K562 (cell line): ENCODE results near the gene ACO2. TPM values are rescaled to one million over a fixed set of nuclear protein-coding genes. Genes with fewer than 3 reads are reported as not detected.

Source experiments
- BRD9 ChIP-seq: fragments of 450-650 bp; IDR thresholded peaks from 2 replicates; pipeline ENCODE4 v1.6.1; 2018; ENCODE audit warnings: low read depth; ENCODE audit not compliant: partially characterized antibody
- CAMTA2 ChIP-seq: fragments of 250-450 bp; sonication (Bioruptor Pico); conservative IDR thresholded peaks from 2 replicates; pipeline ENCODE4 v1.5.1; 2022
- CBX5 ChIP-seq: IDR thresholded peaks from 2 replicates; pipeline ENCODE4 v1.6.1; 2014; ENCODE audit warnings: low read depth, borderline replicate concordance
- CREB1 ChIP-seq, 2 experiments: sonication (generic) in 1 of 2; formaldehyde crosslinking in 1 of 2; IDR thresholded peaks; 2 replicates each; pipeline versions ENCODE4 v1.6.1 to v1.8.0; 2012 to 2022; ENCODE audit warnings: inconsistent platforms in 1 of 2, mild to moderate bottlenecking in 1 of 2, missing genetic modification reagents in 1 of 2, moderate library complexity in 1 of 2
- DDX20 ChIP-seq: fragments of 450-650 bp; IDR thresholded peaks from 2 replicates; pipeline ENCODE4 v1.6.1; 2016; ENCODE audit warnings: missing genetic modification characterization, low read depth, mild to moderate bottlenecking, missing compliant biosample characterization, moderate library complexity
- ETS2 ChIP-seq: IDR thresholded peaks from 2 replicates; pipeline ENCODE4 v1.6.1; 2016; ENCODE audit warnings: borderline replicate concordance, missing genetic modification characterization, mild to moderate bottlenecking, moderate library complexity, missing compliant biosample characterization; ENCODE audit not compliant: poor library complexity, severe bottlenecking
- ETV5 ChIP-seq: sonication (generic); formaldehyde crosslinking; IDR thresholded peaks from 2 replicates; pipeline ENCODE4 v1.4.0; 2020; ENCODE audit warnings: low read depth, mild to moderate bottlenecking, missing genetic modification reagents
- HNRNPL ChIP-seq: fragments of 200-400 bp; formaldehyde crosslinking; IDR thresholded peaks from 2 replicates; pipeline ENCODE4 v1.6.1; 2017; ENCODE audit warnings: low read depth, mild to moderate bottlenecking, low read length
- HSF4 ChIP-seq: fragments of 250-450 bp; sonication (Bioruptor Pico); IDR thresholded peaks from 2 replicates; pipeline ENCODE4 v2.1.2; 2022; ENCODE audit warnings: mild to moderate bottlenecking, moderate library complexity, borderline replicate concordance
- MTA2 ChIP-seq: fragments of 450-650 bp; IDR thresholded peaks from 2 replicates; pipeline ENCODE4 v1.6.1; 2016; ENCODE audit warnings: low read depth
- NR4A1 ChIP-seq, 2 experiments: fragments of 250-450 bp in 1 of 2; fragments of 450-650 bp in 1 of 2; sonication (Bioruptor Pico) in 1 of 2; IDR thresholded peaks; 2 replicates each; pipeline versions ENCODE4 v1.4.0 to v1.6.1; 2016 to 2020; ENCODE audit warnings: mild to moderate bottlenecking in 2 of 2, missing compliant biosample characterization in 1 of 2, missing genetic modification characterization in 1 of 2, moderate library complexity in 1 of 2
- PCBP1 ChIP-seq: fragments of 200-400 bp; formaldehyde crosslinking; IDR thresholded peaks from 2 replicates; pipeline ENCODE4 v1.6.1; 2018; ENCODE audit warnings: mild to moderate bottlenecking, low read depth, low read length; ENCODE audit not compliant: poor library complexity, severe bottlenecking
- PHB2 ChIP-seq: fragments of 450-650 bp; IDR thresholded peaks from 2 replicates; pipeline ENCODE4 v1.6.1; 2017; ENCODE audit warnings: low read depth
- POU5F1 ChIP-seq: fragments of 150-350 bp; IDR thresholded peaks from 2 replicates; pipeline ENCODE4 v1.6.1; 2014; ENCODE audit warnings: borderline replicate concordance, low read length, low read depth, mild to moderate bottlenecking; ENCODE audit not compliant: partially characterized antibody
- SMARCC2 ChIP-seq: fragments of 450-650 bp; IDR thresholded peaks from 2 replicates; pipeline ENCODE4 v1.6.1; 2017; ENCODE audit warnings: antibody characterized with exemption, moderate library complexity, mild to moderate bottlenecking, low read depth
- TAF1 ChIP-seq: IDR thresholded peaks from 2 replicates; pipeline ENCODE4 v1.6.1; 2011; ENCODE audit warnings: mild to moderate bottlenecking, low read length, moderate library complexity; ENCODE audit not compliant: insufficient read depth, control insufficient read depth, severe bottlenecking; ENCODE audit errors: extremely low read depth
- ZBTB7A ChIP-seq: IDR thresholded peaks from 2 replicates; pipeline ENCODE4 v1.6.1; 2011; ENCODE audit warnings: low read depth, mild to moderate bottlenecking, low read length, moderate library complexity, borderline replicate concordance; ENCODE audit not compliant: control insufficient read depth
- ZFX ChIP-seq: sonication (generic); formaldehyde crosslinking; IDR thresholded peaks from 2 replicates; pipeline ENCODE4 v1.8.0; 2022; ENCODE audit warnings: mild to moderate bottlenecking, missing genetic modification reagents, moderate library complexity
- ZNF23 ChIP-seq: fragments of 250-450 bp; sonication (Bioruptor Pico); IDR thresholded peaks from 2 replicates; pipeline ENCODE4 v1.4.0; 2020; ENCODE audit warnings: mild to moderate bottlenecking
- polyA plus RNA-seq, 8 experiments: library from polyadenylated mRNA; depleted of rRNA in 4 of 8; stranded (reverse) in 5 of 8; unstranded in 3 of 8; fragments of >200 nt; fragmentation: Nextera tagmentation in 2 of 8; fragmentation: Illumina TruSeq in 1 of 8; extraction: Ambion mirVana in 2 of 8; extraction: Trizol in 1 of 8; gene quantifications; 2 replicates each; pipeline versions ENCODE4 v1.2.1 to v1.2.3, GENCODE V29; 2011 to 2014; ENCODE audit warnings: inconsistent platforms in 1 of 8, missing spikeins in 1 of 8
- total RNA-seq, 7 experiments: library from RNA; depleted of rRNA in 6 of 7; stranded (reverse); fragments of >200 nt in 6 of 7; fragmentation: Illumina TruSeq in 2 of 7; extraction: Trizol in 2 of 7; gene quantifications; 2 replicates each; pipeline versions ENCODE4 v1.2.1 to v1.2.3, GENCODE V29; 2011 to 2021; ENCODE audit warnings: low replicate concordance in 1 of 7
- TF ChIP-seq, protein P1 (sequence below): fragments of 450-650 bp; IDR thresholded peaks from one replicate; pipeline ENCODE4 v1.6.1; 2018; ENCODE audit warnings: mild to moderate bottlenecking, moderate library complexity; ENCODE audit not compliant: partially characterized antibody
- TF ChIP-seq, protein P2 (sequence below): fragments of 450-650 bp; formaldehyde crosslinking; IDR thresholded peaks from 2 replicates; pipeline ENCODE4 v1.4.0; 2020; ENCODE audit warnings: mild to moderate bottlenecking, moderate library complexity
- TF ChIP-seq, protein P3 (sequence below), 3 experiments: fragments of 200-800 bp in 1 of 3; sonication (Bioruptor generic) in 1 of 3; sonication (generic) in 1 of 3; formaldehyde crosslinking in 1 of 3; IDR thresholded peaks; 2 replicates each; pipeline versions ENCODE4 v1.6.1 to v1.8.0; 2016 to 2022; ENCODE audit warnings: mild to moderate bottlenecking in 2 of 3, missing compliant biosample characterization in 2 of 3, missing genetic modification characterization in 2 of 3, missing genetic modification reagents in 1 of 3

ACO2 gene
- total and polyA plus RNA-seq, 9 of the 15 experiments (the other 6 are each of a cell fraction or from before 2014, with no cell fraction given): 16.2 to 119 (median 43.2) TPM

GRCh38 chr22:41447435-41448188 lies 21.3 kb upstream of the ACO2 start (continued):
- TF ChIP-seq CREB1 (IDR thresholded peaks at IDR 0.05) (no peak), CREB1 (CRISPR knock-in tag; IDR thresholded peaks at IDR 0.05) (no peak), ZFX (CRISPR knock-in tag) (peak; percentile 69), PHB2 (0 out of 2 replicates have a peak, but pooled peaks have one; percentile 30), MTA2 (no peak), ETV5 (CRISPR knock-in tag) (no peak), ZNF23 (CRISPR knock-in tag) (no peak), NR4A1 (CRISPR knock-in tag; IDR thresholded peaks at IDR 0.05) (no peak), NR4A1 (tag; IDR thresholded peaks at IDR 0.05) (no peak), PCBP1 (peak; percentile 36), ZBTB7A (peak; percentile 18; the same call in 1 of the 2 replicates), HSF4 (CRISPR knock-in tag) (no peak), POU5F1 (no peak), CAMTA2 (CRISPR knock-in tag) (no peak), ETS2 (tag) (no peak), BRD9 (peak; percentile 51), TAF1 (peak; percentile 46), SMARCC2 (0 out of 2 replicates have a peak, but pooled peaks have one; percentile 31), HNRNPL (no peak), CBX5 (no peak), DDX20 (no peak)
- TF ChIP-seq, protein P1, sequence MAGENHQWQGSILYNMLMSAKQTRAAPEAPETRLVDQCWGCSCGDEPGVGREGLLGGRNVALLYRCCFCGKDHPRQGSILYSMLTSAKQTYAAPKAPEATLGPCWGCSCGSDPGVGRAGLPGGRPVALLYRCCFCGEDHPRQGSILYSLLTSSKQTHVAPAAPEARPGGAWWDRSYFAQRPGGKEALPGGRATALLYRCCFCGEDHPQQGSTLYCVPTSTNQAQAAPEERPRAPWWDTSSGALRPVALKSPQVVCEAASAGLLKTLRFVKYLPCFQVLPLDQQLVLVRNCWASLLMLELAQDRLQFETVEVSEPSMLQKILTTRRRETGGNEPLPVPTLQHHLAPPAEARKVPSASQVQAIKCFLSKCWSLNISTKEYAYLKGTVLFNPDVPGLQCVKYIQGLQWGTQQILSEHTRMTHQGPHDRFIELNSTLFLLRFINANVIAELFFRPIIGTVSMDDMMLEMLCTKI: no peak
- TF ChIP-seq, protein P2, sequence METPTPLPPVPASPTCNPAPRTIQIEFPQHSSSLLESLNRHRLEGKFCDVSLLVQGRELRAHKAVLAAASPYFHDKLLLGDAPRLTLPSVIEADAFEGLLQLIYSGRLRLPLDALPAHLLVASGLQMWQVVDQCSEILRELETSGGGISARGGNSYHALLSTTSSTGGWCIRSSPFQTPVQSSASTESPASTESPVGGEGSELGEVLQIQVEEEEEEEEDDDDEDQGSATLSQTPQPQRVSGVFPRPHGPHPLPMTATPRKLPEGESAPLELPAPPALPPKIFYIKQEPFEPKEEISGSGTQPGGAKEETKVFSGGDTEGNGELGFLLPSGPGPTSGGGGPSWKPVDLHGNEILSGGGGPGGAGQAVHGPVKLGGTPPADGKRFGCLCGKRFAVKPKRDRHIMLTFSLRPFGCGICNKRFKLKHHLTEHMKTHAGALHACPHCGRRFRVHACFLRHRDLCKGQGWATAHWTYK (CRISPR knock-in tag): no peak
- TF ChIP-seq, protein P3, sequence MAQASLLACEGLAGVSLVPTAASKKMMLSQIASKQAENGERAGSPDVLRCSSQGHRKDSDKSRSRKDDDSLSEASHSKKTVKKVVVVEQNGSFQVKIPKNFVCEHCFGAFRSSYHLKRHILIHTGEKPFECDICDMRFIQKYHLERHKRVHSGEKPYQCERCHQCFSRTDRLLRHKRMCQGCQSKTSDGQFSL (CRISPR knock-in tag; IDR thresholded peaks at IDR 0.05): no peak
- TF ChIP-seq, protein P3 (tag; IDR thresholded peaks at IDR 0.05): no peak
